ENCODE data around the gene KIF22. TPM values are rescaled to one million over a fixed set of nuclear protein-coding genes. Genes with fewer than 3 reads are reported as not detected.

Gene KIF22
- total RNA-seq (57.5 and 121 TPM in 2 replicates), polyA plus RNA-seq (59.5 and 103 TPM in 2 replicates)

DNA sequence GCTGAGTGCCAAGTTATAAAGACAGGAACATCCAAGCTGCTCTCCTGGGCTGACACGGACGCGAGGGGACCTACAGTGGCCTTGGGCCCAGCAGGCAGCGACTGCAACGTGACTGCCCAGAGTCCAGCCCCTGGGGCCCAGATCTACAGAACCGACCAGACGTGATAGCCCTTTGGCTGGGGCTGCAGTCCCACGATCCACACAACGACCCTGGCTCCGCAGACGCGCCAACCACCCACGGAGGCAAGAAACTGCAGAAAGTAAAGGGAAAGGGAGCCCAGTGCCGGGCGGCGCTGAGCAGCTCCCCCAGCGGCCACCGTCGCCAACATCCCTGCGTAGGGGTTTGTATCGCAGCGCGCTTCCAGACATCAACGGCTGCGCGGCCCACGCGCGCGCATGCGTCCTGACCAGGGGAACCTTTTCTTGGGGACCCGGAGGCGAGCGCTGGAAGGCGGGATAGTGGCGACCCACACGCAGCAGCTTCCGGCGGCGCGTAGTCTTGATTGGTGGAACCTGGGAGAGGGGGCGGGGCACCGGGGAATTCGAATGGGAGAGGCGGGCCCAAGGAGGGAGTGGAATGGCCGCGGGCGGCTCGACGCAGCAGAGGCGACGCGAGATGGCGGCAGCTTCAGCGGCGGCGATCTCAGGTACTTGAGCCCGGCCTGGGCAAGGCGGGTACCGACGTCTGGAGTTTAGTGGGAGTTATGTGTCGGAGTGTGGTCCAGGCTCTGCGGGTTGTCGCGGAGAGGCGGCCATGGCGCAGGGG is at the start of gene KIF22:
Gene KIF22 (plus strand): TSS at position 569 of the 766 bp plus-strand sequence. CDS start 9 bp downstream, at position 578.
- no peaks in the 10 kb centered on the region for H3K9me3 ChIP-seq (ENCODE audit: low read depth)
- H3K27ac ChIP-seq, result peak within 1 kb of the TSS; percentile 87
- H3K4me1 ChIP-seq (ENCODE audit: low read depth), result peaks cover 9% of the 10 kb centered on the region
- peak within 1 kb of the TSS; percentile 77 for H3K4me3 ChIP-seq
- peak; percentile 71 for TF ChIP-seq CTCF (IDR thresholded peaks at IDR 0.05; ENCODE audit: low read depth, low read length)
- H3K36me3 ChIP-seq, result no peaks in the 10 kb centered on the region
- H3K27me3 ChIP-seq, result no peaks in the 10 kb centered on the region
- DNase-seq (ENCODE audit: low read depth in 1 of 2, low spot score in 1 of 2), result peak; percentile 99 to 100

GRCh38 chr16:29742683-29743275 is 47.8 kb upstream of the KIF22 start:
- TF ChIP-seq CTCF (IDR thresholded peaks at IDR 0.05; ENCODE audit: low read depth, low read length), result no peak
- Histone ChIP-seq H3K27me3 (no peaks in the 10 kb centered on the region), H3K4me3 (no peak overlapping the region), H3K9me3 (ENCODE audit: low read depth) (no peaks in the 10 kb centered on the region), H3K36me3 (no peaks in the 10 kb centered on the region), H3K27ac (no peak overlapping the region), H3K4me1 (ENCODE audit: low read depth) (no peaks in the 10 kb centered on the region)
- DNase-seq (ENCODE audit: low read depth in 1 of 2, low spot score in 1 of 2), result no peak

DNA sequence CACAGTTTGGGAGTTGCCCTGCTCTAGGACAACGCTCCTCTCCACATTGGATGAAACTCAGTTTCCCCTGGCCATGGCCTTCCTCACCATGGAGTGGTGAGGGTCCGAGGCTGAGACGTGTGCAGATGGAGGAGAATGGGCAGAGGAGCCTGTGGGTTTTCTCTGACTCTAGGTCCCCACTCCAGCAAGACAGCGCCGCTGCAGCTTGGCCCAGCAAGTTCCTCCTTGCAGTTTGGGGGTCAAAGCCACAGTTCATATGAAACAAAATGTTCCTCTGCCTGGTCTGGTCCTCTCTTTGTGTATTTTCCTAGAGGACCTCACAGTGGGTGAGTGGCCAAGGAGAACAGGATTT is 47.1 kb upstream of the KIF22 start:
- DNase-seq (ENCODE audit: low read depth in 1 of 2, low spot score in 1 of 2), result no peak
- no peaks in the 10 kb centered on the region for H3K36me3 ChIP-seq
- no peak for TF ChIP-seq CTCF (IDR thresholded peaks at IDR 0.05; ENCODE audit: low read depth, low read length)
- H3K27ac ChIP-seq, result no peak overlapping the region
- H3K4me1 ChIP-seq (ENCODE audit: low read depth), result no peaks in the 10 kb centered on the region
- no peaks in the 10 kb centered on the region for H3K9me3 ChIP-seq (ENCODE audit: low read depth)
- no peaks in the 10 kb centered on the region for H3K27me3 ChIP-seq
- H3K4me3 ChIP-seq, result no peak overlapping the region

- Histone ChIP-seq H3K36me3 (no peaks in the 10 kb centered on the region), H3K27me3 (no peaks in the 10 kb centered on the region), H3K4me1 (ENCODE audit: low read depth) (no peaks in the 10 kb centered on the region), H3K9me3 (ENCODE audit: low read depth) (no peaks in the 10 kb centered on the region), H3K27ac (no peak overlapping the region), H3K4me3 (no peak overlapping the region)
- DNase-seq (ENCODE audit: low read depth in 1 of 2, low spot score in 1 of 2), result peak in 1 of 2 donors; percentile 2
- no peak for TF ChIP-seq CTCF (IDR thresholded peaks at IDR 0.05; ENCODE audit: low read depth, low read length)
These were observed 46.6 kb upstream of the KIF22 start for GRCh38 chr16:29743827-29744531.

GRCh38 chr16:29744541-29745101 is 45.9 kb upstream of the KIF22 start:
- H3K9me3 ChIP-seq (ENCODE audit: low read depth), result no peaks in the 10 kb centered on the region
- no peak for TF ChIP-seq CTCF (IDR thresholded peaks at IDR 0.05; ENCODE audit: low read depth, low read length)
- no peak overlapping the region for H3K4me3 ChIP-seq
- H3K4me1 ChIP-seq (ENCODE audit: low read depth), result no peaks in the 10 kb centered on the region
- H3K36me3 ChIP-seq, result no peaks in the 10 kb centered on the region
- no peak for DNase-seq (ENCODE audit: low read depth in 1 of 2, low spot score in 1 of 2)
- no peaks in the 10 kb centered on the region for H3K27me3 ChIP-seq
- no peak overlapping the region for H3K27ac ChIP-seq

Data from cardiac muscle cell (in vitro differentiated cells and primary cell).